ENCODE data around the gene CACNG3. TPM values are rescaled to one million over a fixed set of nuclear protein-coding genes. Genes with fewer than 3 reads are reported as not detected.
"Not testable (repeated sequence)": the region's sequence is repeated elsewhere in the genome, so short reads cannot be mapped to it uniquely, and the experiment has no call there.

The CACNG3 gene
- polyA plus RNA-seq, 3 donors = not detected

- no peak for DNase-seq (ENCODE audit: extremely low read depth in 1 of 11, low read depth in 9 of 11, low spot score in 4 of 11)
These were observed 63.1 kb downstream of the CACNG3 start for GRCh38 chr16:24319126-24319814.

GRCh38 chr16:24322106-24322505, 66.0 kb downstream of the CACNG3 start:
- no peak for DNase-seq (ENCODE audit: extremely low read depth in 1 of 11, low read depth in 9 of 11, low spot score in 4 of 11)

- DNase-seq (ENCODE audit: extremely low read depth in 1 of 11, low read depth in 9 of 11, low spot score in 4 of 11) = no peak
These were observed 68.3 kb downstream of the CACNG3 start for GRCh38 chr16:24324421-24324820.

GRCh38 chr16:24328835-24329452, 72.8 kb downstream of the CACNG3 start:
- DNase-seq (ENCODE audit: extremely low read depth in 1 of 11, low read depth in 9 of 11, low spot score in 4 of 11) = no peak

- DNase-seq (ENCODE audit: extremely low read depth in 1 of 11, low read depth in 9 of 11, low spot score in 4 of 11) = no peak
These were observed 76.0 kb downstream of the CACNG3 start for GRCh38 chr16:24332178-24332577.

GRCh38 chr16:24332582-24333090, 76.5 kb downstream of the CACNG3 start:
- no peak for DNase-seq (ENCODE audit: extremely low read depth in 1 of 11, low read depth in 9 of 11, low spot score in 4 of 11)

- no peak for DNase-seq (ENCODE audit: extremely low read depth in 1 of 11, low read depth in 9 of 11, low spot score in 4 of 11)
These were observed 80.4 kb downstream of the CACNG3 start for GRCh38 chr16:24336491-24336890.

- DNase-seq (ENCODE audit: extremely low read depth in 1 of 11, low read depth in 9 of 11, low spot score in 4 of 11) = no peak
These were observed 80.9 kb downstream of the CACNG3 start for GRCh38 chr16:24337013-24337412.

GRCh38 chr16:24343829-24344228, 87.7 kb downstream of the CACNG3 start:
- DNase-seq (ENCODE audit: extremely low read depth in 1 of 11, low read depth in 9 of 11, low spot score in 4 of 11) = not testable (repeated sequence)

GRCh38 chr16:24344784-24345183, 88.6 kb downstream of the CACNG3 start:
- no peak for DNase-seq (ENCODE audit: extremely low read depth in 1 of 11, low read depth in 9 of 11, low spot score in 4 of 11)

- DNase-seq (ENCODE audit: extremely low read depth in 1 of 11, low read depth in 9 of 11, low spot score in 4 of 11) = no peak
These were observed 89.6 kb downstream of the CACNG3 start for GRCh38 chr16:24345704-24346103.

GRCh38 chr16:24346734-24347133, 90.6 kb downstream of the CACNG3 start:
- no peak for DNase-seq (ENCODE audit: extremely low read depth in 1 of 11, low read depth in 9 of 11, low spot score in 4 of 11)

- peak in 1 of 11 donors; percentile 2 for DNase-seq (ENCODE audit: extremely low read depth in 1 of 11, low read depth in 9 of 11, low spot score in 4 of 11)
These were observed 91.4 kb downstream of the CACNG3 start for GRCh38 chr16:24347556-24347955.

GRCh38 chr16:24348545-24349290, 92.6 kb downstream of the CACNG3 start:
- no peak for DNase-seq (ENCODE audit: extremely low read depth in 1 of 11, low read depth in 9 of 11, low spot score in 4 of 11)

- no peak for DNase-seq (ENCODE audit: extremely low read depth in 1 of 11, low read depth in 9 of 11, low spot score in 4 of 11)
These were observed 93.2 kb downstream of the CACNG3 start for GRCh38 chr16:24349320-24349719.

GRCh38 chr16:24352746-24353145, 96.6 kb downstream of the CACNG3 start:
- no peak for DNase-seq (ENCODE audit: extremely low read depth in 1 of 11, low read depth in 9 of 11, low spot score in 4 of 11)

- no peak for DNase-seq (ENCODE audit: extremely low read depth in 1 of 11, low read depth in 9 of 11, low spot score in 4 of 11)
These were observed 97.5 kb downstream of the CACNG3 start for GRCh38 chr16:24353622-24354021.

GRCh38 chr16:24357511-24357910, 101.4 kb downstream of the CACNG3 start:
- DNase-seq (ENCODE audit: extremely low read depth in 1 of 11, low read depth in 9 of 11, low spot score in 4 of 11) = no peak

- DNase-seq (ENCODE audit: extremely low read depth in 1 of 11, low read depth in 9 of 11, low spot score in 4 of 11) = no peak
These were observed 102.0 kb downstream of the CACNG3 start for GRCh38 chr16:24358117-24358516.

- no peak for DNase-seq (ENCODE audit: extremely low read depth in 1 of 11, low read depth in 9 of 11, low spot score in 4 of 11)
These were observed 103.4 kb downstream of the CACNG3 start for GRCh38 chr16:24359490-24359889.
